Retina (tissue), 1 donor: Measurements from ENCODE around the gene ZFX.
"Not testable (repeated sequence)": the region's sequence is repeated elsewhere in the genome, so short reads cannot be mapped to it uniquely, and the experiment has no call there.

Source experiments
- DNase-seq: peaks from one replicate; pipeline ENCODE4 v3.0.0-alpha.2; 2016

Gene ZFX

GRCh38 chrX:24149351-24150050 is at the start of gene ZFX:
Gene ZFX, plus strand, starts transcription at chrX:24149729. Its CDS starts 23,014 bp downstream, at chrX:24172743.
- peak; percentile 85 for DNase-seq

- no peak for DNase-seq
Observed at GRCh38 chrX:24100713-24101112, 48.8 kb upstream of the ZFX start.

GRCh38 chrX:24110069-24110468 is 39.5 kb upstream of the ZFX start:
- no peak for DNase-seq

- no peak for DNase-seq
Observed at GRCh38 chrX:24113181-24113580, 36.3 kb upstream of the ZFX start.

- DNase-seq = no peak
Observed at GRCh38 chrX:24117258-24117657, 32.3 kb upstream of the ZFX start.

GRCh38 chrX:24124244-24124799 is 25.2 kb upstream of the ZFX start:
- no peak for DNase-seq

- no peak for DNase-seq
Observed at GRCh38 chrX:24125028-24125612, 24.4 kb upstream of the ZFX start.

- DNase-seq = no peak
Observed at GRCh38 chrX:24131476-24131875, 18.1 kb upstream of the ZFX start.

GRCh38 chrX:24133312-24133711 is 16.2 kb upstream of the ZFX start:
- no peak for DNase-seq

- not testable (repeated sequence) for DNase-seq
Observed at GRCh38 chrX:24135768-24136167, 13.8 kb upstream of the ZFX start.

- DNase-seq = no peak
Observed at GRCh38 chrX:24137192-24137591, 12.3 kb upstream of the ZFX start.

GRCh38 chrX:24143982-24144381 is 5.5 kb upstream of the ZFX start:
- not testable (repeated sequence) for DNase-seq

GRCh38 chrX:24144528-24144927 is 5.0 kb upstream of the ZFX start:
- DNase-seq = no peak

- peak; percentile 9 for DNase-seq
Observed at GRCh38 chrX:24145303-24146186, 4.0 kb upstream of the ZFX start.

GRCh38 chrX:24146283-24146949 is 3.1 kb upstream of the ZFX start:
- peak; percentile 6 for DNase-seq

- no peak for DNase-seq
Observed at GRCh38 chrX:24147165-24147564, 2.4 kb upstream of the ZFX start.

GRCh38 chrX:24148121-24148520 is 1.4 kb upstream of the ZFX start:
- DNase-seq = no peak

GRCh38 chrX:24148535-24149350 is 786 bp upstream of the ZFX start:
- DNase-seq = peak; percentile 76

GRCh38 chrX:24150051-24150790 is 692 bp downstream of the ZFX start:
- DNase-seq = peak; percentile 88

- no peak for DNase-seq
Observed at GRCh38 chrX:24150898-24151297, 1.4 kb downstream of the ZFX start.

- no peak for DNase-seq
Observed at GRCh38 chrX:24151513-24151912, 2.0 kb downstream of the ZFX start.
